Nucleus accumbens (tissue), 56 donors: ENCODE measurements around the gene TACC2.
A peak's percentile ranks its signal among the peaks of the same experiment; 100 is the strongest.

Source experiments
- DNase-seq, 56 donors: peaks; one replicate each; lab custom pipeline; 2025; lab: John Stamatoyannopoulos, UW

Gene TACC2

DNA sequence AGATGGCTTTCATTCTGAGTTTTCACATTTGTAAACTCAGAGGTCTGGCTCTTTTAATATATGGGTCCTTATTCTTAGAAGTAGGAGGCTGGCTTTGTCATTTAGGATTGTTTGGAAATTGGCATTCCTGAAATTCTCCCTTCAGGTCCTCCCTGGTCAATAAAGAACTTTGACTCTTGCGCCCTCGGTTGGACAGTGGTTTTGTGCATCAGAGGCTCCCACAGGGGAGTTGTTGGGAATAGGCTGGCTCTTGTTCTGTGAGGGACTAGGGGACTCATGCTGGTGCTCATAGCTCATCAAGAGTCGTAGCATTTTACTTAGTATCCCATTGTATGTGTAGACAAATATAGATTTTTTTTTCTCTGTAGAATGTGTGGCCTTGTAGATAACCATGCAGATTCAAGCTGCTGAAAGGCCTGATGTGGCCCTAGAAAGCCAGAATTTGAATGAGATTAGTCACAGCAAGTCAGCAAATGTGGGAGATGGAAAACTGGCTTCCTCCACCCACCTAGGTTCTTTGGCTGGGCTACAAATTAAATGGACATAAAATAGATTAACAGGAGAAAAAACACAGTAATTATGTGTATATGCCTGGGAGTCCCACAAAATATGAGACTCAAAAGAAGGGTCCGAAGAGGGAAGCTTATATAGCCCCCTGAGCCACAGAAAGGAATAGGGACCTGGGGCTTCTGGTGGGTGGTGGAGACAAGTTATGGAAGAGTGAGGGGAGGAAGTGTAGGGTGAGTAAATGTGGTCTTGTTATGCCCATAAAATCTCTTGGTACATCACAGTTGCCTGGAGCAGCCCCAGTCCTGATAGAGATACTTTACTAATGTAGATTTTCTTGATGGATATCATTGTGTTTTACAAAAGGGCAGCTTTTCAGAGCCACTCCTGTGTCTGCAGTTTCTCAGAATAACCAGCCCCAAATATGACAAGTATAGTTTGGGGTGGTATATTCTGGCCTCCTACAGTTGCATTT, 187.6 kb downstream of the TACC2 start:
- no peak for DNase-seq

DNA sequence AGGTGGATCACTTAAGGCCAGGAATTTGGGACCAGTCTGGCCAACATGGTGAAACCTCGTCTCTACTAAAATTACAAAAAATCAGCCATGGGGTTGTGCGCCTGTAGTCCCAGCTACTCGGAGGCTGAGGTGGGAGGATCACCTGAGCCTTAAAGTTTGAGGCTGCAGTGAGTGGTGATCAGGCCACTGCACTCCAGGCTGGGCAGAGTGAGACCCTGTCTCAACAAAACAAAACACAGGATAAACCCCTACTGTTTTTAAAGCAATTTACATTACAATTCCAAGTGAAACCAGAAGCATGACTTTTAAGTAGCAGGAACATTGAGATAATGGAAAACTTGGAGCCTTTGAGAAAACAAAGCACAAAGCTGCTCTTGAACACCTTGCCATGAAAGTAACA, 189.7 kb downstream of the TACC2 start:
- no peak for DNase-seq

DNA sequence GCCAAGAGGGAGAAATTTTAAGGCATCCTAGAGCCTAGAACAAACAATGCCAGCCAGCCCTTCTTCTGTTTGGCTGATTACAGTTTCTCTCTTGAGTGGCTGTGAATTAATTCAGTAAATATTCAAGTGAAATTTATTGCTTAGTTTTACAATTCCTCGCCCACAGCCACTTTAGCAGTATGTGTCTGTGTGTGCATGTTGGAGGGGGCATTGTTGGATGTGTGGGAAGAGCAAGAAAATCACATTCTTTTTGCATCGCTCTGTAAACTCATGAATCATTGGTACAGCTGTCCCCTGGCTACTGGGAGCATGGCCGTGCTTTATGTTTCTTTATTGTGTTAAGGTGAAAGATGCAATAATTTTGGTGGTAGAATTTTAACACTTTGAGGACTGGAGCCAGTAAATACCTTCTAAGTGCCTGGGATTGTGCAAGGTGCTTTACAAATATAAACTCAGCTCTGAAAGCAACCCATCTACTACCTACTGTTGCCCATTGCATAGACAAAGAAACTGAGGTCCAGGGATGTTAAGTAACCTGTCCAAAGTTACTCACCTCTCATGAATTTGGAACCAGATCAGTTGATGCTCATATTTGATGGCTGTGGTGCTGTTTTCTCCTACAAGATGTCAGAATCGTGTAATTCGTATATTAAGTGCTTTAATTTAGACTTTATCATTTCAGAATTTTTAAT, 192.2 kb downstream of the TACC2 start:
- peak in 1 of 56 donors; percentile 35 for DNase-seq

DNA sequence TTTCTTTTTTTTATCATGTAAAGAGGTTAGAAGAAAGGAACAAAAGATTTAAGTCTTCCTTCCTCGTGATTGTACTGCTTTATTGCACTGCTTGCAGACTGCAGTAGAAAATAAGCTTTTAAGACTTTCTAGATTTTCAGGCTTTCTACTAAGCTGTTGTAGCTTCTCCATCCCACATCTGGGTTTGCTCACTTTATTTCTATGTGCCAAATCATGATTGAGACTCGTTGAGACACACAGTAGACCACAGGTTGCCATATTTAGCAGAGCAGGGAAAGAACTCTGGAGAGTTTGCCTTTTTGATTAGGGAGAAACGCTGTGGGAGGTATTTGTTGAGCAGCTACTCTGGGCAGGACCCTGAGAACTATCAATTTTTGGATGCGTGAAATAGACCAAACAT, 192.9 kb downstream of the TACC2 start:
- no peak for DNase-seq

DNA sequence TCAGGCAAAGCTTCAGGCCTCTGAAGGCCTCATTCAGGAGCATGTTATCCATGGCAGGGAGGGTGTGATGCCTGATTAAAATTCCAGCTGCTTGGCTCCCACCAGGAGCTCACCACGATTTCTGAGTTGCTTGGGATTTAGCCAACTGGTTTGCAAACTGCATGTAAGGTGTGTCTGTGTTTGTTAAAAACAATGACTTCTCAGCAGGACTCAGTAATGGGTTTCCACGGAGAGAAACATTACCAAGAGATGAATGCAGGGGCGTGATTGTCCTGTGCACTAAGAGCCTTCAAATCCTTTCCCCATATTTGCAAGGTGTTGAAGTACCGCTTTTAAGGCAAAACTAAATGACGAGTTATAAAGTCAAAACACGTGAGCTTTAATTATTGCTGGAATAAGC, 193.3 kb downstream of the TACC2 start:
- DNase-seq = no peak

DNA sequence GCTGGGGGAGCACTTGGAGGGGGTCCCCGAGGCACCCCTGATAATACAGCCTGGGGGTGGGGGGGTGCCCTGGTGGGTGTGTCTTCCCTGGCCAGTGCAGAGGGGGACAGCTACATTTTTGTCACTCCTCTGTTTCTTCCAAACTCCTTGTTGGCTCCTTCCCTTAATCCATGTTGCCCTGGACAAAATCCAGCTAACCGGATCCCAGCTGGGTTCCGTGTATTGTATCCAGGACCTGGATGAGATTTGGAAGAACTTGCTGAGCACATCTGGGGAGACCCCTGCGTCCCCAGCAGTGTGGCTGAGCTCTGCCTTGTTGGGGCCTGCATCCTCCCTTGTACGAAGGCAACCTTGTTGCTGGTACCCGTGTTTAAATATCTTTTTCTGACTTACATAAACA, 195.3 kb downstream of the TACC2 start:
- DNase-seq = no peak

DNA sequence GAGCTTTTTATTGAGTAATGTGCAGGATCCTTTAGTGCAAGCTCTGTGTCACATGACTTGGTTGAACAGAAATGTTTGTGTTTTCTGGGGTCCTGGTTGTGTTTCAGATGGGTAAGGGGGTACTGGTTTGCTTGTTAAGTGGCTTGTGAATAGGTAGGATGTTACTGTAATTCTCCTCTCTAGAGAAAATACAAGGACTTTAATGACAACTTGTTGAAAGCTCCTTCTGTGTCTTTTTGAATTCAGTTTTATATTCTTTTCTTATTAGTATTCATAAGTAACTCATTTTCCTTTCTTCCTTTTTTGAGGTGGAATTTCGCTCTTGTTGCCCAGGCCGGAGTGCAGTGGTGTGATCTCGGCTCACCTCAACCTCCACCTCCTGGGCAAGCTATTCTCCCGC, 196.7 kb downstream of the TACC2 start:
- no peak for DNase-seq

DNA sequence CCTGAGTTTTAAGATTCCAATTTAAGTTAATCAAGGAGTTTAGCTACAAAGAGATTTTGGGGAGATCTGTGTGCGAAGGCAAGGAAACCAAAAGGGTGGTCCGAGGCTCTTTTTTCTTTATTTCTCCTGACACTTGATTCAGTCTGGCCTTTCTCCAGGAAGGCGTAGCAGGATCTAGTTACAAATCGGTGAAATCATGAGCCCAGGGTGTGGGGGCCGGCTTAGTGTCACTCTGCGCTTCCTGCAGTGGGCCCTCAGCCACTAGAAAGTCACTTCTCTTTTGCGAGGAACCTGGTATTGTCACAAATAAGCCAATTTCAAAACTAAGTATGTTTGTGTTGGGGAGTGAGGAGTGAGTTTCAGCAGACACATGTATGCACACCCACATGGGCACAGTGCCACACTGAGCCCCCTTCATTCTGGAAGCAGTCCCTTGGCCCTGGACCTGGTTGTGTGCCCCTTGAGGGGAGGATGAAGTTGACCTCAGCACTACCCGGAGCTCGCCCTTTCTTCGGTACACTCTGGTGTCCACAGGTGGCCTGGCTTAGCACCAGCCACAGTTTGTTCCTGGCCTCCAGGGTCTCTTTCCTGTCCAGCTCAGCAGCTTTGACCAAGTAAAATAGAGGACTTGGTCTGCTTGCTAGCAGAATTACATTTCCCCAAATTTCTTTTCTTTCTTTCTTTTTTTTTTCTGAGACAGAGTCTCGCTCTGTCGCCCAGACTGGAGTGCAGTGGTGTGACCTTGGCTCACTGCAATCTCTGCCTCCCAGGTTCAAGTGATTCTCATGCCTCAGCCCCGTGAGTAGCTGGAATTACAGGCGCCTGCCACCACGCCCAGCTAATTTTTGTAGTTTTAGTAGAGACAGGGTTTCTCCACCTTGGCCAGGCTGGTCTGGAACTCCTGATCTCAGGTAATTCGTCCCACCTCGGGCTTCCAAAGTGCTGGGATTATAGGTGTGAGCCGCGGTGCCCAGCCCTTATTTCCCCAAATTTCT, 198.2 kb downstream of the TACC2 start:
- DNase-seq = no peak

DNA sequence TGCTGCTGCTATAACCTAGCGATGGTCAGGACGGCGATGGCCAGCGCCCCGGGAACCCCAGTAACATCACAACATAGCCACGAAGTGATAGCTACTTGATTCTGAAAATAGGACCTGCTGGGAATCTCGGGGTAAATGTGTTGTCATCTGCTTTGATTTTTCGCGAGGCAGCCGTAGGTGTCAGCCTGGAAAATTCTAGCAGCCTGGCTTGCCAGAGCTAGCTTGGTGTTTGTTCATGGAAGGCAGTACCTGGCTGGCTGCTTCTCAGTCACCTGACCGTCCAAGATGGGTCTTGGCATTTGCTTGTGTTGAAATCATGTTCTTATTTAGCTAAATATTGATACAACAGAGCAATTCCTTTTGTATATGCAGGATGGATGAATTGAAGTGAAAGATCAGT, 199.7 kb downstream of the TACC2 start:
- peak in 16 of 56 donors; percentile 6 to 58 (median 26) for DNase-seq

DNA sequence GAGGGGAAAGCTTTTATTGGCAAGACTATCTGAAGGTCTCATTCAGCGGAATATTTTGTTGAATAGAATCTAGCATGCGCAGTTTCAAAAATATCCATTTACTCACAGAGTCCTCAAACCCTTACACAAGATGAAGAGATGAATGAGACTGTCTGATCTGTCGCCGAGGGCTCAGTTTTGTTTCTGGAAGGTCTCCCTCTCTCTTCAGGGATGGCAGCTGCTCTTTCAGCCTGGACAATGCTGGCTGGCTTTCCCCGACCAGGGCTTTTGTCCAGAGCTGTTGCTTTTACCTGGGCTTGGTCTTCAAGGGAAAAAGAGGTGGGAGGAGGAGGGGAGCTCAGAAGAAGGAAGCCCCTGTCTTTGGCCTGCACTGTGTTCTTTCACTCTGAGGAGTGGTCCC, 200.2 kb downstream of the TACC2 start:
- DNase-seq = no peak

DNA sequence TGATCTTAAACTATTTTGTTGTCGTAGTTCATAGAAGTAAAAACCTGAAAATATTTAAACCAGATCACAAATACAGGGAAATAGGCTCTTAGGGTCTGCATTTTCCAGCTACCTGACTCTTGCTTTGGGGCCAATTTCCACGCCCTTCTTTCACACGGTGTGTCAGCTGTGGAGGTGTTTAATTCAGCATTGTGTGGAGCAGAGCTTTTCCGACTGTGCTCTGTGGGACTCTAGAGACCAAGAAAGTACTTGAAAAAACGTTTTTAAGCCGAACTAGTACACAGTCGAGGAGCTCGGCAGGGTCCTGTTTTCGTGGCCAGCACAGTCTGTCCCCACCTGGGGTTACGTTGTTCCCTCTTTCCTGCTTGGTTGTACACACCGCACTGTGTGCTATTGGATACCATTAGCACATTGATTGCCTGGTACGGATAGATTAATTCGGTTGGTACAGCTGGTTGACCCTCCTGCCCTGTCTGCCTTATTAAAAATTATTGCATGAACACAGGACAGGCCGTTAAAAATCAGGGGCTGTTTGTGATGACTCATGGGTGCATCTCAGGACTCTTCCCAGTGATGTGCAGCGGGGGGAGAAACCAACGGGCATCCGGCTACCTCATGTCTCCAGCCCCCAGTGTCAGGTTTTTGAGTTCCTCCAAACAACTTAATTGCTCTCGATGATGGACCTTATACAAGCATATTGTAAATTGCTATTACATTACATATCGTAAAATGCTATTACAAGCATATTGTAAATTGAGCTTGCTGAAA, 201.4 kb downstream of the TACC2 start:
- peak in 1 of 56 donors; percentile 26 for DNase-seq

DNA sequence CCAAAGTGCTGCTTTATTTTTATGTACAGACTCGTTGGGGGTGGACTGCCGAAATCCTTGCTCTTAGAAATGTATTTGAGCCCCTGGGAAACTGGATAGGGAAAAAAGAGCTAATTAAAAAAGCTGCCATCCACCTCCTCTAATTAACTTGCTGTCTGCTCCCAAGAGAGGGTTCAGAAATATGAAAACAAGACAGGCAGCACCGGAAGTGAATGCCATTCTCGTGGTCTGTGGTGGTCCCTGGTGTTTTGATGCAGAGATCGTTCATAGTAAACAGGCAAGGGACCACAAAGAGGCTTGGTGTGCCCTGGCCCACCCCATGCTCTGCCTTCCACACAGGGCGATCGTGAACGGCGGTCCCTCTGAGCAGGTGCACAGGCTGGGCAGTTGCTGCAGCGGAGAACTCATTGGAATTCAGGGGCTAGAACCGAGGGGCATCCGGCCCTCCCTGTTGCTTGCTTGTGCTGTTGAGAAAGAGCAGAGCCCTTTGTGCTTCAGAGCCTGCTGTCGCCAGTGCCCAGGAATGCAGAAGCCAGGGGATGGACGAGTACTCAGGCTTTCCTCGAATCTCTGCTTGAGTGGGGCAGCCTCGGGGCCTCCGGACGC, 203.1 kb downstream of the TACC2 start:
- peak in 32 of 56 donors; percentile 4 to 63 (median 22) for DNase-seq

DNA sequence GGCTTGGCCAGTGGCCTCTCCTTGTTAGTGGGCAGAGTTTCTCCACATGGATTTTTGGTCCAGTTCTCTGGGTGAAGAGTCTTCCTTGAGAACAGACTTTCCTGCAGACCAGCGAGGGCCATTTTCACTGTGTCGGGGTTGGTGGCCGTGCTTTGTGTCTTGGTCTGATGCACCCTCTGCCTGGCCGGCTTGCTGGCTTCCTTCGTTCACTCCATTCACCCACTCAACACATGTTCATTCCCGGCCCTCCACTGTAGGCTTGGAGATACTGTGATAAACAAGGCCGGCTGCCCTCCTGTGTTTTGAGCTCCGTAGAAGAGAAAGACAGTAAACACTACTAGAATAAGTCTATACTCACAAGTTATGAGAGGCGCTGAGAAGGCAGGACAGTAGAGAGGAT, 205.3 kb downstream of the TACC2 start:
- no peak for DNase-seq

DNA sequence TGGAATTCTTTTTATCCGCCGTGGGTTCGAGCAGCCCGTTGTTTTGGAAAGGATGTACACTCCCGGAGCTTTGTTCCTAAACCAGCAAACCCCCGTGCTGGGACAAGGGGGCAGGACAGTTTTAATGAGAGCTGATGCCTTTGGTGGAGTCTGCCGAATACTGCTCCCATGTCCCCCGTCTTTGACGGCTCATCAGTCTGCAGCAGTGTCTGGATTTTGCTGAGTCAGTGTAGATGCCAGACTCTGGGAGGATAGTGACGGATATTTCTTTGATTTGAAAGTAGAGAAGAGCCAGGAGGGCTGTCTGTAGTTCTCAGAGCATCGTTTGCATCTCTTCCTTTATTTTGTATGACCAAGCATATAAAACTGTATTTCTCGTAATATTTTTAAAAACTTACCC, 207.3 kb downstream of the TACC2 start:
- no peak for DNase-seq

DNA sequence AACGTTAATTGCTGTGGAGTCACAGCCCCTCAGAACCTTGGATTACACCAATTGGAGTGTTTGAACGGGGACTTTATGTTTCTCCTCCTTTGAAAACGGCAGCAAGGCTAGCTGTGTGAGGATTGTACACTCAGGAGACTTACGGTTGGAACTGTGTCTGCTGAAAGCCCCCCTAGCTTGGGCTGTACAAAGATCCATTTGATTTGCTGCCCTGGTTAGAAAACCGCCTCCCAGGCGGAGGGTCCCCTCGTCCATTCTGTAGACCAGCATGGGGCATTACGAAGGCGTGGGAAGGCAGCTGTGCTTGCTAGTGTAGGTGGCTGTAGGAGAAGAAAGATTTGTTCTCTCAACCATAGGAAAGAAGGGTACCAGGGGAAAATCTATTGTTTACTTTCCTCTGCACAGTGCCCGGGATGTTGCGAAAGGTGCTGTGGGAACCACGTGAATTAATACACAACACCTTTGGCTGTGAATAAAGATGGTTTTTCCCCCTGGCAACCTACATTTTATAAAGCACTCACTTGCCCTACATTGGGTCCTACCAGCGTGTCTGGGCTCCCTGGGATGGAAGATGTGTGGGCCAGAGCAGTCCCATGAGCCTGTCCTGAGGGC, 208.8 kb downstream of the TACC2 start:
- DNase-seq = no peak

DNA sequence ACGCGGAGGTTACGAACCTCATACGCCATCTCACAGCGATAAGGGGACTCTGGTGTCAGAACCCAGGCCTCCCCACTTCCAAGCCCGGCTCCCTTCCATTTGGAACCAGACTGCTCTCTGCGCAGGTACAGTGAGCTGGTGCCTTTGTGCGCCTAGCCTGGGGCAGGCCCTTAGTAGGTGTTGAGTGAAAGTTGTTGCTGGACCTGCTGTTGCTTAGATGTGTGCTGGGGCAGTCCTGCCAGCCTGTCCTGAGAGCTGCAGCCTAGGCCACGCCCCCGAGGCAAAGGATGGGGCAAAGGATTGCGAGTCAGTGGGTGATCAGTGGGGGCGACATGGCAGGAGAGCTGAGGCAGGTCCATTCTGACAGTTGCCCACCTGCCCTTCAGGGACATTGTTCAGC, 209.7 kb downstream of the TACC2 start:
- DNase-seq = no peak

DNA sequence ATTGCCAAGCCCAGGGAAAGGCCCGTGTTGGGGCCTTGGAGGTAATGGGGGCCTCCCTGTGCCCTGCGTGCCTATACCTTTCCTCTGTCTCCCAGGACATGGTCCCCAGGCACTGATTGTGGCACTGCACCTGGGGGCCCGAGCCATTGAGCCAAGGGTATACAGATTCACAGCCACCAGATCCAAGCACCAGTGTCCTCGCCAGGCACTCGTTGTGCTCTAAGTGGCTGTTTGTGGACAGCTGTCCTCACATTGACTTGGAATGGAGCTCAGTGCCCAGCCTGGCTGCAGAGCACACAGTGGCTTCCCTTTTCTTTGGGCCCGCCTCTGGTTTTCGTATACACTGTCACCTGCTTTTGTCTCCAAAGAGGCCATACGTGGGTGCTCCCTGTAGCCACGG, 210.1 kb downstream of the TACC2 start:
- DNase-seq = no peak

DNA sequence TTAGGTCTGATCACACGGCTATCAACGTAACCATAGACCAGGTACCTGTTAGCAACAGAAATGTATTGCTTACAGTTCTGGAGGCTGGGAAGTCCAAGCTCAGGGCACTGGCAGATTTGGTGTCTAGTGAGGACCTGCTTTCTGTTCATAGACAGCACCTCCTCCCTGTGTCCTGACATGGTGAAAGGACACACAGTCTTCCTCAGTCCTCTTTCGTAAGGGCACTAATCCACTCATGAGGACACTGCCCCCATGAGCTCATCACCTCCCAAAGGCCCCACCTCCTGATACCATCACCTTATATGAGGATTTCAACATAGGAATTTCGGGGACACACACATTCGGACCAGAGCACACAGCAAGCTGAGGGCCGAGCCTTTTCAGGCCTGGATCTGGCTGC, 210.7 kb downstream of the TACC2 start:
- no peak for DNase-seq

DNA sequence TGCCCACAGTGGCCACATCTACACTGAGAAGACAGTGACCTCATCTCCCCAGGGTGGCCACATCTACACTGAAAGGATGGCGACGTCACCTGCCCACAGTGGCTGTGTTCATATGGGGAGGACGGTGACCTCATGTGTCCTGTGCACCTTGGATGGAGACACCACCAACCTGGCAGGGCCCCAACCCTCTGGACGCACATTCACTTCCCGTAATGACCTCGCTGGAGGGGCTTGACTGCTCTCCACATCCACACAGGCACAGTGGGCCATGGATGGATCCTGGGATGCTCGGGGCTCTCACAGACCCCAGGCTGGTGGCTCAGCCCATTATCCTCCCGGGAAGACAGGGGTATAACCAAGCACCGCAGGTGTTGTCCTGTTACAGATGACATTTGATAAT, 212.4 kb downstream of the TACC2 start:
- no peak for DNase-seq
